ENCODE data around the gene MBNL2.

MBNL2 gene

GRCh38 chr13:97255515-97256021, 33.4 kb downstream of the MBNL2 start:
- DNase-seq: no peak

GRCh38 chr13:97256343-97256783, 34.2 kb downstream of the MBNL2 start:
- DNase-seq: no peak

GRCh38 chr13:97257228-97257755, 35.2 kb downstream of the MBNL2 start:
- DNase-seq: no peak

DNA sequence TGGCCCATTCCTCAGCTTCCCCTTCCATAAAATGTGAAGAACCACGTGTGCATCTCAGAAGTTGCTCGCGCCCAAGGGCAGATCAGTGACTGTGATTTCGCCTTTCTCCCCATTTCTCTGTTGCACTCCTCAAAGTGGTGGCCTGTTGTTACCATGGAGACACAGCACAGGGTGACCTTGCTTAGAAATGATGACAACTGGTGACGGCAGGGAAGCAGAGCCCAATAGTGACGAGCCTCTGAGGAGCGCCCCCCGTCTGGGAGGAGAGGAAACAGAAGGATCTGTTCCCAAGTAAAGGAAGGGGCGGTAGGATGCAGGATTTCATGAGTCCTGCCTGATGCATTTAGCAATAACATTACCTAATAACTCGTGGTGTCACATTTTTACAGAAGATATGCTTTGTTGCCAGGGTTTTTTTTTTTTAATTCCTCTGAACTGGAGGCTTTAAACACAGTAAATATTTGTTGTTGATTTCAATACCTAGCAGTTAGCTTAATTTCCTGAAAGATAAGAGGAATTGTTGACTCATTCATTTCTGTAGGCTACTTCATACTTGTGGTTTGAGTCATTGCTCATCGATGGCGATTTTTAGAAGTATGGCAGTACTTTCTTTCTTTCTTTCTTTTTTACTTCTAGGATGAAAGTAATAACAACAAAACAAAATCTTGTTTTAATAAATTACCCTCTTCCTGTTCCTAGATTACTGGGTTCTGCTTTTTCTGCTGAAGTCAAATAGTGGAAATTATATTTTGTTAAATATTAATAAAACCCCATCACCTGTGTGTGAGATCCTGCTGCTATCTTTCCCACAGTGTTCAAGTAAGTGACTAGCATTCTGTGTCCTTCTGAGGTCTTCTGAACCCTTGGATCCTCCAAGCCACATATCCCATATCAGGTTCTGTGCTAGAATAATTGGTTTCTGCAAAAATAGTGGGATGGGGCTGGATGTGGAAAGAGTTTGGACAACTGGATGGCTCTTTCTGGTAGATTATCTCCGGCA, 36.0 kb downstream of the MBNL2 start:
- no peak for DNase-seq

GRCh38 chr13:97258801-97259200, 36.7 kb downstream of the MBNL2 start:
- DNase-seq: no peak

- DNase-seq: no peak
Measured at GRCh38 chr13:97259410-97259797, 37.3 kb downstream of the MBNL2 start.

GRCh38 chr13:97259798-97260714, 37.9 kb downstream of the MBNL2 start:
- DNase-seq: no peak

- no peak for DNase-seq
Measured at GRCh38 chr13:97261254-97262005, 39.3 kb downstream of the MBNL2 start.

DNA sequence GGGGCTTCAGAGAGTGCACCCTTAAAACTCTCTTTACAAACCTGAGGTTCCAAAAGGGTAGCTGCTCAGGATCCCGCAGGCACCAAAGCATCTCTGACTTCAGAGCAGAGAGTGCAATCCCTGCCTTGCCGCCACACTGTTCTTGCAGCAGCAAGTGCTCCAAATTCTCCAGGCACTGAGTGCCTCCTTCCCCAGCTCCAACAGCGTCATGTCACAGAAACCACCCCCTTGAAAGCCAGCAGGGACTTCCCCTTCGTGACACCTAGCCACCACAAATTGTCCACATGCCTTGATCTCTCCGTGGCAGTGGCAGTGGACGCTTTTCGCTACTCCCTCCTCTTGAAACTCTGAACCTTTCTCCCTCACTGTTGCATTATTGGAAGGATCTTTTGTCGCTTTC, 39.9 kb downstream of the MBNL2 start:
- DNase-seq: no peak

- DNase-seq: no peak
Measured at GRCh38 chr13:97263160-97263559, 41.0 kb downstream of the MBNL2 start.

GRCh38 chr13:97264663-97265062, 42.5 kb downstream of the MBNL2 start:
- DNase-seq: no peak

- no peak for DNase-seq
Measured at GRCh38 chr13:97266332-97266731, 44.2 kb downstream of the MBNL2 start.

GRCh38 chr13:97266772-97267417, 44.8 kb downstream of the MBNL2 start:
- DNase-seq: no peak

DNA sequence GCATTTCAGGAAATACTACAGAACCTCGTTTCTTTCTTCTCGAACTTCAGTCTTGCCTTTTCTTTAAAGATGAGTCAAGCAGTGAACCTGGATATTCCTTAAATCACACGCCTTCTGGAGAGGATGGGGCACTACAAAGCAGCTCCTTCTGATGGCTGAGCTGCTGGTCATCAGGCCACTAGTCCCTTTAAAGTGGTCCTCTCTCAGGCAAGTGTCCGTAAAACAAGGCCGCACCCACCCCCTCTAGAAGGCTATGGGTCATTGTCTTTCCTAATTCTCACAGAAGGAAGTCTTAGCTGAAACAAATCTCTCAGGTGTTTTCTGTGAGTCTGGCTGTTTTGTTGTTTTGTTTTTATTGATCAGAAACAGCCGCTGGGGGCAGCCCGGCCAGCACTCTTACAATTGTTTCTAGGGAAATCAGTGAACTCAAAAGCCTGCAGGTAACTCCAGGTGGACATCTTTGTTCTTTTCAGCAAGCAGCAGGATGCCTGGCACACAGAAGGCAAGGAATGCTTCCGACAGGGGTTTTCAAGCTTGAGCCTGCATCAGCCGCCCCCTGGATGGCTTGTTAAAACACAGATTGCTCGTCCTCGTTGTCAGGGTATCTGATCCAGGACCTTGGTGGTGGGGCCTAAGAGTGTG, 45.4 kb downstream of the MBNL2 start:
- no peak for DNase-seq

- no peak for DNase-seq
Measured at GRCh38 chr13:97268772-97269171, 46.6 kb downstream of the MBNL2 start.

GRCh38 chr13:97269603-97270002, 47.5 kb downstream of the MBNL2 start:
- no peak for DNase-seq

DNA sequence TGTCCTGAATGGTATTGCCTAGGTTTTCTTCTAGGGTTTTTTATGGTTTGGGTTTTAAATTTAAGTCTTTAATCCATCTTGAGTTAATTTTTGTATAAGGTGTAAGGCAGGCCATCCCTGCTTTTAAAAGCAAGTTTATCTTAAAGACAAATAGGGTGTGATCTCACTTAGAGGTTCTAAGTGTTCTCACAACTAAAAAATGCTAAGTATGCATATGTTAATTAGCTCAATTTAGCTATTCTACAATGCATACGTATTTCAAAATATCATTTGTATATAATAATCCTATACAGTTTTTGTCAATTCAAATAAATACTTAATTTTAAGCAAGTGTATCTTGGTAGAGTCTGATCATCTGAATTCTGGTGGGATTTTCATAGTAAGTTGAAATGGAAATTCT, 50.4 kb downstream of the MBNL2 start:
- no peak for DNase-seq

GRCh38 chr13:97273341-97273831, 51.3 kb downstream of the MBNL2 start:
- no peak for DNase-seq

DNA sequence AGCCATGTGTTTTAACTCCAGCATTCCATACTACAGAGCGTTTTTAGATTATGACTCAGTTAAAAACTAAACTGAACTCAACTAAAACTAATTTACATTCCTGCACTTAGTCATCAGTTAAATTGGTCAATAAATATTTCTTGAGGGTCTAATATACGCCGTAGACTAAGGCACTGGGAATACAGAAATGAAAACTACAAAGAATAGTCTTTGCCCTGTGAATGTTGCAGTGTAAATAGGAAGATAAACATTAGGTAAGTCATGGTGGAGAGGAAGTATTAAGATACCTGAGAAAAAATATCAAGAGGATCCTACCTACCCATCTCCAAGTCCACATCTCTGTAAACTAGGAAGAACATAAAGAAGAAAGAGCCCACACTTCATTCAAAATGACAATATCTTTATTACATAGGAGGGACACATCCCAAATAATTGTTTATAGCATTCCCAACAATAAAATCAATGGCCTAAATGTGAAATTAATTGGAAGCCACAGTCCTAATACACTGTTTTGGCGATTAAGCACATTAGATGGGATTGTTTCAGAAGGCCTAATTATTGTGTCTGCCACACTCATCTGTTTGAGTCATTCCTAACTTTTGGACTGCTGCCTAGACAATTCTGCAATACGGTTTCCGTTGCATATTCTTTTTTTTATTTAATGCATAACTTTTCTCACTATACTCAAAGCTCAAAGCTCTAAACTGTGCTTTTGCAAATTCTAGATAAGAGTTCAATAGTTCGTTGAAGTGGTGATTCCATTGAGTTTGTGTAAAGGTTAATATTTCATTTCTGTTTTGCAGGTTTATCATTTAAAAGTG, 52.9 kb downstream of the MBNL2 start:
- no peak for DNase-seq

All from right hindlimb (tissue), 1 donor.